Measurements from ENCODE around the gene MCF2L. TPM values are rescaled to one million over a fixed set of nuclear protein-coding genes. Genes with fewer than 3 reads are reported as not detected.

MCF2L gene
- total RNA-seq, 2 experiments from 2014 or later = 13.0 to 13.5 TPM

- intact Hi-C loops (cut with DNase I, micrococcal nuclease) = no loop called here
- CTCF ChIA-PET = no interaction called here
Observed at GRCh38 chr13:112999414-113000177, 30.6 kb downstream of the MCF2L start.

GRCh38 chr13:113000575-113000974 is 31.6 kb downstream of the MCF2L start:
- ChIA-PET CTCF (interaction anchor here (0.6 kb wide), 1 partner anchor 56 kb away, joined by 3 read pairs; no protein-coding TSS in a partner anchor), POLR2A (interaction anchor here (1.0 kb wide), 1 partner anchor 31 kb away, joined by 4 read pairs; the partner anchor contains the start of gene MCF2L)

More at GRCh38 chr13:112999414-113000177, 30.6 kb downstream of the MCF2L start:
- POLR2A ChIA-PET = no interaction called here
- DNase-seq (no peak), ATAC-seq (ENCODE audit: poor library complexity) (no peak)
- no peak overlapping the region for H3K27ac ChIP-seq (ENCODE audit: low read depth in 1 of 2, low read length in 2 of 2)
- Mint-ChIP-seq H3K27me3 (peaks cover 4% of the 10 kb centered on the region), H3K36me3 (ENCODE audit: low read depth) (no peaks in the 10 kb centered on the region), H3K4me3 (no peak overlapping the region), H3K4me1 (ENCODE audit: low read depth) (no peaks in the 10 kb centered on the region), H3K27ac (no peak overlapping the region), H3K9me3 (no peaks in the 10 kb centered on the region)
- H3K27me3 ChIP-seq (ENCODE audit: control insufficient read depth in 1 of 2, insufficient read depth in 2 of 2, low read length in 2 of 2) = no peaks in the 10 kb centered on the region
- H3K36me3 ChIP-seq (ENCODE audit: insufficient read depth, low read length) = no peaks in the 10 kb centered on the region
- peaks cover 0 to 9% of the 10 kb centered on the region in 2 experiments for H3K9me3 ChIP-seq (ENCODE audit: control insufficient read depth in 1 of 2, insufficient read depth in 1 of 2, low read length in 2 of 2)
- TF ChIP-seq CTCF (IDR thresholded peaks at IDR 0.05) = no peak
- no peak overlapping the region for H3K4me3 ChIP-seq (ENCODE audit: low read length)
- H3K4me1 ChIP-seq (ENCODE audit: insufficient read depth, low read length) = peaks cover 7% of the 10 kb centered on the region

More at GRCh38 chr13:113000575-113000974, 31.6 kb downstream of the MCF2L start:
- intact Hi-C loops (cut with DNase I, micrococcal nuclease) = no loop called here
- ATAC-seq (ENCODE audit: poor library complexity) = no peak
- Histone ChIP-seq H3K27me3 (ENCODE audit: control insufficient read depth in 1 of 2, insufficient read depth in 2 of 2, low read length in 2 of 2) (no peaks in the 10 kb centered on the region), H3K36me3 (ENCODE audit: insufficient read depth, low read length) (no peaks in the 10 kb centered on the region), H3K4me1 (ENCODE audit: insufficient read depth, low read length) (peaks cover 10% of the 10 kb centered on the region), H3K27ac (ENCODE audit: low read depth in 1 of 2, low read length in 2 of 2) (no peak overlapping the region), H3K9me3 (ENCODE audit: control insufficient read depth in 1 of 2, insufficient read depth in 1 of 2, low read length in 2 of 2) (peaks cover 0 to 18% of the 10 kb centered on the region in 2 experiments), H3K4me3 (ENCODE audit: low read length) (no peak overlapping the region)
- Mint-ChIP-seq H3K4me1 (ENCODE audit: low read depth) (peaks cover 3% of the 10 kb centered on the region), H3K9me3 (no peaks in the 10 kb centered on the region), H3K36me3 (ENCODE audit: low read depth) (no peaks in the 10 kb centered on the region), H3K27me3 (peaks cover 4% of the 10 kb centered on the region), H3K4me3 (no peak overlapping the region), H3K27ac (no peak overlapping the region)
- no peak for DNase-seq
- TF ChIP-seq CTCF (IDR thresholded peaks at IDR 0.05) = no peak

Measured in CD4-positive, alpha-beta T cell (primary cell).